Measurements from ENCODE around the gene FAM171A2.
"Not testable (repeated sequence)": the region's sequence is repeated elsewhere in the genome, so short reads cannot be mapped to it uniquely, and the experiment has no call there.

FAM171A2 gene

DNA sequence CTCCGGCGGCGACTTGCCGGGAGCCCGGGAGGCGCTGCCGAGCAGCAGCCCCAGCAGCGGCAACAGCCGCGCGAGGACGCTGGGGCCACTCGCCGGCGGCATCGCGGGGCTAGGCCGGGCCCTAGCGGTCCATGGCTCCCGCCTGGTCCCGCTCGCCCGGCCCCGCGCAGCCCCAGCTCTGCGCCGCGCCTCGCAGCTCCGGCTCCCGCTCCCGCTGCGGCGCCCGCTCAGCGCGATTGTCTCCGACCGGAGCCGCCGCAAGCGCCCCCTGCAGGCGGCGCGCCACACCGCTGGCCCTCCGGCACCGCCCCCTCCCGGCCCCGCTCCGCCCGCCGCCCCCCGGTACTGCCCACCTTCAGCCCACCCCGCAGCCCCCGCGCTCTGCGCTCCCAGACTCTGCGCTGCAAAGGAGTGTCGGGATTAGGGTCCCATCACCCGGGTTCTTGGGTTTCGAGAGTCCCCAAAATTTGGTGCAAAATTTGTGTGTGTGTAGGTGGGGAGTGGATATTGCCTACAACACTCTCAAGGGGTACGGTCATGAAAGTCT lies at the start of gene FAM171A2:
TSS of gene FAM171A2 (minus strand) at position 241 of the 547 bp plus-strand sequence. CDS start at position 102, 139 bp downstream.
- DNase-seq = peak; percentile 66

- DNase-seq = no peak
These were observed 45.8 kb upstream of the FAM171A2 start for GRCh38 chr17:44409309-44410028.

DNA sequence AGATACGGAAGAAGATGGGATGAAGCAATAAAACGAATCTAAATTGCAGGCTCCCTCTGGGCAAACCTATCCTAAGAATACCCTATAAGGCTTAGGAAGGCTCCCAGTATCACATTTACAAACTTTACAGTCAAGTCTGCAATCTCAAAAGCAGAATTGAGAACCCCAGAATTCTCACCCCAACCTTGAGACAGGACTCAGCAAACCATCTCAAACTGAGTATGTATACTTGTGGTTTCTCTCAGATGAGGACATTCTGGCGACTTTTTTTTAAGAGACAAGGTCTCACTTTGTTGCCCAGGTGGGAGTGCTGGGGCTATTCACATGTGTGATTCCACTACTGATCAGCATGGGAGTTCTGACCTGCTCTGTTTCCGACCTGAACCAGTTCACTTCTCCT lies 45.1 kb upstream of the FAM171A2 start:
- DNase-seq = no peak

DNA sequence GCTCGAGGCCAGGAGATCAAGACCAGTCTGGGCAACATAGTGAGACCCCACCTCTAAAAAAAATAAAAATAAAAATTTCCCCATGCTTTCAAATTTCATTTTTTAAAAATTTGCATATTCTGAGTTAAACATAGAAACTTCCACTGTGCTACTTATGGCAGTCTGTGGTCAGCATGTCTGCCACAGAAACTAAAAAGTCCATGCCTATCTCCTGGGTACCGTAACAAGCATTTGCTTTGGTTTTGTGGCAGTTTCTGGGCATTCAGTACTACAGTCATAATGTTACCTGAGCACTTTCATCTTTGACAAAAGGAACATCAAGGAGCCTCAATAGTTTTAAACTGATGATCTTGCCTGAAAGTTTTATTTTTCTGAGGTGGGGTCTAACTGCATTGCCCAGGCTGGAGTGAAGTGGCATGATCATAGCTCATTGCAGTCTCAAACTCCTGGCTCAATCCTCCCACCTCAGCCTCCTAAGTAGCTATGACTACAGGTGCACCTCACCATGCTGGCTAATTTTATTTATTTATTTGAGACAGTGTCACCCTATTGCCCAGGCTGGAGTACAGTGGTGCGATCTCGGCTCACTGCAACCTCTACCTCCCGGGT lies 39.0 kb upstream of the FAM171A2 start:
- no peak for DNase-seq

DNA sequence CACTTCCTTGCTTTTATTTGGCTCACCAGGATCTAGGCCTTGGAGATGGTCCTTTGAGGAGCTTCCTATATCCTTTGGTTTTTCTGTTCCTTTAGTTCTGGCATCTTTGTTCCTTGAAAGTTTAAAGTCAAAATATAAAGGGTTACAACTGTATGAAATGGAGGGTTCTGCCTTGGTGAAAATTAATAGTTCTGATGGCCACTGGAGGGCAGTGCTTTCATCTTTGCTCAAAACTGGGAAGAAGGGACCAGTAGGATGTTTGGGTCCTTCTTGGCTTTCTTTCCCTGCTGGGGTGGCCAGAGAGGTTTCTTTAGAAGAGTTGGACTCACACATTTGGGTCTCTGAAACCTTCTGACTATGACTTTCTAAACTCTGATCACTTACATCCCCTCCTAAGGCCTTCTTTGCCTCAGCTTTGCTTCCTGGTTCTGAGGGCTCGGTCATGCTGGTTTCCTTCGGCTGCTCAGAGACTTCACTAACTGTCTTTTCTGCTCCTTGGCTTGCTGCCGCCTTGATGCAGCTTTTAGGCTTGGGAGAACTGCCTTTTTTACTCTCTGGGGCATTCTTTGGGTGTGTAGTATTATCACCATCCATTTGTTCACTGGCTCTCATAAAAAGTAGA lies 36.7 kb upstream of the FAM171A2 start:
- DNase-seq = no peak

DNA sequence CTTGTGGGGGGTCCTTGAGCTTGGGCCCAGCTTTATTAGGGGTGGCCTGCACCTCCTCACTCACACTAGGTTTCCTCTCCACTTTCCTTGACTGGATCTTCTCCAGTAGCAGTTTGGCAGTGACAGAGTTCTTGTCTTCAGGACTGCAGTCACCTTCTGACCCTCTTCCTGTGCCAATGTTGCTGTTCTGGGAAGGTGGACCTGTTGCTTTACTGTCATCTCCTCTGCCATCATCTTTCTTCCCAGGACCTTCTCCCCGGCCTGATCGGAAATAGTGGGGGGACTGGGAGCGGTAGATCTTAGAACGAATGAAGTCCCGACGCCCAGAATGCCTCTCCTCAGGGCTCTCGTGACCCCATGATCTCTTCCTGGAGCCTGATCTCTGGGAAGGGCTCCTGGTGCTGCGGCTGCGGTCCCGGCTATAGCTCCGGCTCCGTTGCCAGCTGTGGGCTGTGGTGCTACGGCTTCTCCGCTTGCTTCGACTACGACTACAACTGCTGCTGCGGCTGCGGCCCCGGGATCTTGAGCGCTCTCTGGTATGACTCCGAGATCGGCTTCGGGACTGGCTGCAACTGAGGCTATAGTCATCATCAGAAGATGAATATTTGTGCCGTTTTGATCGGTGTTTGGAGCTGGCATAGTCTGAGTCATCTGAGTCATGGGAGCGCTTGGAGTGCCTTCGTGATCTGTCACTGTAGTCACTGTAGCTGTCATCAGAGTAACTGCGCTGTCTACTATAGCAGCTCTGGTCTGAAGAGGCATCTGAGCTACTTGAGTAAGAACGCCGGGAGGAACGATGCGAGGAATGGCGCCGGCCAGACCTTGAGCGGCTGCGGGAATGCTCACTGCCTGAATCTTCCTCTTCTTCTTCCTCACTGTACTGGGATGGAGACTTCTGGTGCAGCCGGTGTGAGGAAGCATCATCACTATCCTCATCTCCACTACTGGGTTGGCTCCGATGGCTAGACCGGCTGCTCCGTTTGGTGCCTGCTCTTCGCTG lies 35.3 kb upstream of the FAM171A2 start:
- DNase-seq = no peak

DNA sequence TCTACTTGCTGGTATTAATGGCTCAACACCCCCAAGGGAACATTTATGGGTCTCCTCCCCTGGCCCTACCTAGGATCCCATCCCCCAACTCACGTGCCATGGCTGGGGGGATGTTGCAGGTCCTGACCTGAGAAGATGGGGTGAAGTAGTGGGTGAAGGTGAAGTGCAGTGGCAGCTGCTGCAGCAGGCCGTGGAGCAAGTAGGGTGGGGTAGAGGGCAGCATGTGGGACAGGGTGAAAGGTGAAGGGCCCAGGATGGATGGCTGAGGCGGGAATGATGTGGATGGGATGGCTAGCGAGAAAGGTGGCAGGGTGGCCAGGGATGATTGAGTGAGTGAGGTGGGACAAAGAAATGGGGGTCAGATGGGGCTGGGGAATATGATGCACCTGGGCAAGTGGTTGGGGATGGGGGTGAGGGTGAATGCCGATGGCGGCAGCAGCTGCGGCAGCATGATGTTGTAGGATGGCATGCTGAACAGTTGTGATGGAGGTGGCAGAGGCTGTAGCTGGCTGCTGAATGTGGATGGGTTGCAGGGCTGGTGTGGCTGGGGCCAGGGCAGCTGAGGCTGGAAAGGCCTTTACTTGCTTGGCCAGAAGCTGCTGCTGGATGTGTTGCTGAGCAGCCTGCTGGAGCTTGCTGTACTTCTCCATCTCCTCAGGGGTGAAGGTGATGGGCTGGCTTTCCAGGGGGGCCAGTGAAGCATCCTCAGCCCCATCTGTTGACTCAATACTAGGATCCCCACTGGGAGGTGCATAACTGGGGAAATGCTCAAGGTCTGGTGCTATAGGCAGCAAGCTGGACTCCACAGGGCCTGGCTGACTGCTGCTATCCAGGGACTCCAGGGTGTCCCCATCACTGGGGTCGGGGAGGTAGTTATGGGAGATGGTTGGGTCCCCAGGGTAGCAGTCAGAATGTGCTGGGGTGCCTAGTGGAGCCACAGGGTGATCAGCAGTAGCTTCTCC lies 34.1 kb upstream of the FAM171A2 start:
- DNase-seq = no peak

GRCh38 chr17:44396946-44397345 lies 33.3 kb upstream of the FAM171A2 start:
- no peak for DNase-seq

DNA sequence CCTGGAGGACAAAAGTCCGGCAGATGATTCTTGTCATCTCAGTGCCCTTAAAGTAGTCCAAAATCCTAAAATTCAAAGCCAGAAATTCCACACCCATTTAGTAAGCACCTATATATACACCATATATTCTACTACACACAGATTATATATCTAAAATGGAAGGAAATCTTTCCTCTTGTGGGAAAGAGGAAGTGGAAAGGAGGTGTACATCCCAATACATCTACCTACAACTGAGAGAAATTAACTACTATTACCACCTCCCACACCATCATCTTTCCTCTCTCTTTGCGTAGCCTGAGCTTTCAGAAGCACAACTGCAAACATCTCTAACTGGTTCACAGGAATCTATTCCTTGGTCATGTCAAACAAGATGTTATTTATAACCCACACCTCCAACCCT lies 31.2 kb upstream of the FAM171A2 start:
- DNase-seq = no peak

DNA sequence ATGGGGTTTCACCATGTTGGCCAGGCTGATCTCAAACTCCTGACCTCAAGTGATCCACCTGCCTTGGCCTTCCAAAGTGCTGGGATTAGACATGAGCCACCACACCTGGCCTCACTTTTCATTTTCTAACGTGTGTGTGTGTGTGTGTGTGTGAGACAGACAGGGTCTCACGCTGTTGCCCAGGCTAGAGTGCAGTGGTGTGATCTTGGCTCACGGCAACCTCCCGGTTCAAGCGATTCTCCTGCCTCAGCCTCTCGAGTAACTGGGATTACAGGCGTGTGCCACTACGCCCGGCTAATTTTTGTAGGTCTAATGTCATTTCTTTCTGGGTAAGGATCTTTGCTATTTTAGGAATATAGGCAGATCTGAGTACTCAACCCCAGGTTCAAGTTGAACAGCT lies 30.5 kb upstream of the FAM171A2 start:
- not testable (repeated sequence) for DNase-seq

- no peak for DNase-seq
These were observed 26.7 kb upstream of the FAM171A2 start for GRCh38 chr17:44390250-44390870.

- DNase-seq = no peak
These were observed 26.1 kb upstream of the FAM171A2 start for GRCh38 chr17:44389723-44390202.

DNA sequence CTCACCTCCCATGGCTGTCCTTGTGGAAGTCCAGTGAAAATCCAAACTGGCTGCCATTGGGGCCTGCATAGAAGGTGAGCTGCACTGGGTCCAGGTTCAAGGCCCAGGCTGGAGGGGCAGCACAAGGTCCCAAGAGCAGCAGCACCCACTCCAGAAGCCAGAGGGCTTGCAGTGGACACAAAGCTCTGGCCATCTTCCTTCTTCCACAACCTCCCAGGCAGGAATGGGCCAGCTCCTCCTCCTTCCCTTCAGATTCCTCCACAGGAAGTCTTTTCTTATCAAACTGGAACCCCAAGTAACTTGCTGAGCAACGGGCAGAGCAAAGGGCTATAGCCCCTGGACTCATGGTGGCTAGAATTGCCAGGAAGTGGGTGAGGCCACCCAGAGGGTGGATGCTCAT lies 25.6 kb upstream of the FAM171A2 start, which contains the start of gene ITGA2B:
TSS of gene ITGA2B (minus strand) at position 369 of the 400 bp plus-strand sequence. CDS start at position 193, 176 bp downstream.
- no peak for DNase-seq

GRCh38 chr17:44387804-44388203 lies 24.2 kb upstream of the FAM171A2 start:
- no peak for DNase-seq

DNA sequence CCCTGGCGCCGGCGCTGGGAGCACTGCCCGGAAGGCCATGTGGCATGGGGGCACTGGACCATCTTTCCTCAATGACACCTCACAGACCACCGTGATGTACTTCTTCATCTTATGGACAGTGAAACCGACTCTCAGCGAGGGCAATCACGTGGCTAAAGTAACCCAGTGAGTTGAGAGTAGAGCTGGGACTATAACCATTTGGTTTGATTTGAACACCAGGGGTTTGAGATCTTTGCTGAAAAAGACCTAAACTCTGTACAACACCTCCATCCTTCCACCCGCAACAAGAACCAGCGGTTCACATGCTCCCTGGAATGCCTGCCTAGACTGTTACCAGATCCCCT lies 22.5 kb upstream of the FAM171A2 start:
- no peak for DNase-seq

- peak; percentile 89 for DNase-seq
These were observed 21.9 kb upstream of the FAM171A2 start for GRCh38 chr17:44385287-44386181.

GRCh38 chr17:44384823-44385286 lies 21.2 kb upstream of the FAM171A2 start:
- no peak for DNase-seq

- no peak for DNase-seq
These were observed 20.7 kb upstream of the FAM171A2 start for GRCh38 chr17:44384281-44384822.

- DNase-seq = no peak
These were observed 20.2 kb upstream of the FAM171A2 start for GRCh38 chr17:44383861-44384260.

Data from CD4-positive, alpha-beta T cell treated with Interleukin-17A for 1 hour (primary cell).